ENCODE data around the gene D2HGDH. TPM values are rescaled to one million over a fixed set of nuclear protein-coding genes. Genes with fewer than 3 reads are reported as not detected.

Gene D2HGDH
- total and polyA plus RNA-seq, 2 of the 13 experiments (the other 11 are each of a cell fraction or from before 2014, with no cell fraction given): 19.2 to 20.3 TPM

- TF ChIP-seq ZFYVE20 (CRISPR knock-in tag; IDR thresholded peaks at IDR 0.05; ENCODE audit: borderline replicate concordance, low read depth) (0 out of 2 replicates have a peak, but pooled peaks have one; percentile 48), REST (IDR thresholded peaks at IDR 0.05; ENCODE audit: borderline replicate concordance in 1 of 2, low read depth in 1 of 2, low read length in 2 of 2) (no peak; a peak in 1 of 4 replicates), AGO2 (optimal IDR thresholded peaks at IDR 0.05; ENCODE audit: low read depth, low read length) (peak; percentile 74), ATF3 (CRISPR knock-in tag; IDR thresholded peaks at IDR 0.05) (no peak; the same call in 1 of the 2 replicates), SMAD1 (CRISPR knock-in tag; IDR thresholded peaks at IDR 0.05; ENCODE audit: borderline replicate concordance, low read depth) (peak; percentile 93; the same call in 1 of the 2 replicates), STAT5B (CRISPR knock-in tag; IDR thresholded peaks at IDR 0.05) (peak; percentile 21; the same call in 1 of the 2 replicates), ZNF143 (CRISPR knock-in tag; IDR thresholded peaks at IDR 0.05) (no peak; the same call in 1 of the 2 replicates), ZUFSP (CRISPR knock-in tag; IDR thresholded peaks at IDR 0.05; ENCODE audit: borderline replicate concordance) (no peak), MYPOP (CRISPR knock-in tag; IDR thresholded peaks at IDR 0.05) (peak; percentile 94), HNRNPH1 (optimal IDR thresholded peaks at IDR 0.05; ENCODE audit: low read depth, low read length) (peak; percentile 4), SIX4 (CRISPR knock-in tag; IDR thresholded peaks at IDR 0.05) (0 out of 2 replicates have a peak, but pooled peaks have one; percentile 4), GLI4 (CRISPR knock-in tag; IDR thresholded peaks at IDR 0.05; ENCODE audit: borderline replicate concordance) (peak; percentile 45), KDM5A (IDR thresholded peaks at IDR 0.05; ENCODE audit: borderline replicate concordance, low read length) (peak; percentile 78), ZNF446 (CRISPR knock-in tag; IDR thresholded peaks at IDR 0.05) (peak; percentile 73), RORA (CRISPR knock-in tag; IDR thresholded peaks at IDR 0.05) (no peak), ZNF615 (CRISPR knock-in tag; IDR thresholded peaks at IDR 0.05; ENCODE audit: borderline replicate concordance) (no peak), SYNCRIP (IDR thresholded peaks at IDR 0.05; ENCODE audit: insufficient read depth, low read depth, low read length) (no peak), ATRX (CRISPR knock-in tag; IDR thresholded peaks at IDR 0.05; ENCODE audit: borderline replicate concordance) (no peak), ZNF839 (CRISPR knock-in tag; IDR thresholded peaks at IDR 0.05; ENCODE audit: borderline replicate concordance) (no peak), ZBTB34 (CRISPR knock-in tag; IDR thresholded peaks at IDR 0.05) (no peak; the same call in 1 of the 2 replicates)
Measured at GRCh38 chr2:241686650-241687425, 47.6 kb upstream of the D2HGDH start, which contains the start of gene DTYMK (continued).

Measured in HepG2 (cell line).